K562 (cell line): ENCODE results near the gene VPS13D. TPM values are rescaled to one million over a fixed set of nuclear protein-coding genes. Genes with fewer than 3 reads are reported as not detected.

Source experiments
- ATAC-seq: fragments of 200-7000 bp; cut with Tn5 transposase; 3 replicates; pipeline ENCODE4 v1.9.1; 2020; ENCODE audit warnings: moderate library complexity
- BruUV-seq: library from RNA; stranded (reverse); fragments of 400-500 nt; replicated peaks from 2 replicates; lab custom pipeline; 2021; lab: Mats Ljungman, UMichigan
- CTCF ChIA-PET: fragments of 300-600 bp; formaldehyde crosslinking; extraction: SDS; loops from one replicate; lab custom pipeline; 2021; ENCODE audit warnings: low intra/inter-chr PET ratio; lab: Yijun Ruan, JAX
- POLR2A ChIA-PET: fragments of 300-600, 350-650 bp; sonication (Branson Sonifier 250); formaldehyde crosslinking; extraction: SDS; loops from one replicate; lab custom pipeline; 2021; ENCODE audit warnings: antibody characterized with exemption, inconsistent platforms; lab: Yijun Ruan, JAX
- DNase-seq, 4 experiments: peaks; one replicate each; pipeline versions ENCODE4 v3.0.0 to v3.0.0-alpha.2; 2011 to 2018; ENCODE audit warnings: low spot score in 3 of 4, mixed read lengths in 3 of 4; ENCODE audit errors: extremely low read depth in 1 of 4
- FAIRE-seq: peaks from 2 replicates; lab custom pipeline; 2011; peaks lifted over from hg19 to GRCh38; lab: Jason Lieb, UNC
- H2AFZ ChIP-seq: 2 replicates; pipeline ENCODE4 v1.6.0; 2011; ENCODE audit warnings: low read depth, low read length, control low read depth, inconsistent platforms
- H3K27ac ChIP-seq: fragments of 200-600 bp; 3 replicates; pipeline ENCODE4 v1.8.0; 2011; ENCODE audit warnings: low read depth, mild to moderate bottlenecking, control low read depth, inconsistent platforms, low read length, moderate library complexity, mixed read lengths; ENCODE audit errors: extremely low read depth
- H3K27me3 ChIP-seq, 2 experiments: fragments of 300-600 bp in 1 of 2; 2 replicates in 1 of 2; 3 replicates in 1 of 2; pipeline versions ENCODE4 v1.6.0 to v1.8.0; 2011; ENCODE audit warnings: inconsistent platforms in 2 of 2, low read length in 2 of 2, mild to moderate bottlenecking in 1 of 2, mixed read lengths in 1 of 2, moderate library complexity in 1 of 2; ENCODE audit not compliant: control insufficient read depth in 2 of 2, insufficient read depth in 2 of 2
- H3K36me3 ChIP-seq: fragments of 300-600 bp; 3 replicates; pipeline ENCODE4 v1.8.0; 2011; ENCODE audit warnings: mild to moderate bottlenecking, low read length, inconsistent platforms; ENCODE audit not compliant: control insufficient read depth, insufficient read depth
- H3K4me1 ChIP-seq, 2 experiments: fragments of 200-600 bp in 1 of 2; replicated peaks in 1 of 2; 2 replicates in 1 of 2; 3 replicates in 1 of 2; pipeline versions ENCODE4 v1.5.1 to v1.8.0; 2011; ENCODE audit warnings: inconsistent platforms in 2 of 2, low read length in 2 of 2, mild to moderate bottlenecking in 1 of 2, mixed read lengths in 1 of 2, moderate library complexity in 1 of 2; ENCODE audit not compliant: control insufficient read depth in 2 of 2, insufficient read depth in 2 of 2
- H3K4me2 ChIP-seq: 2 replicates; pipeline ENCODE4 v1.6.1; 2011; ENCODE audit warnings: low read length, control low read depth, inconsistent platforms, mixed read lengths; ENCODE audit not compliant: insufficient read depth
- H3K4me3 ChIP-seq: fragments of 200-600 bp; sonication (generic), shearing (Covaris generic); 2 replicates; pipeline ENCODE4 v1.5.1; 2016; ENCODE audit warnings: control low read depth, inconsistent platforms
- H3K79me2 ChIP-seq: fragments of 200-600 bp; 3 replicates; pipeline ENCODE4 v1.8.0; 2011; ENCODE audit warnings: low read length, inconsistent platforms; ENCODE audit not compliant: control insufficient read depth, insufficient read depth
- H3K9ac ChIP-seq, 2 experiments: 2 replicates each; pipeline versions ENCODE4 v1.6.0 to v1.6.1; 2011; ENCODE audit warnings: low read depth in 2 of 2, low read length in 2 of 2, control low read depth in 1 of 2, inconsistent platforms in 1 of 2, mild to moderate bottlenecking in 1 of 2, mixed read lengths in 1 of 2; ENCODE audit not compliant: insufficient read depth in 1 of 2
- H3K9me1 ChIP-seq: one replicate; pipeline ENCODE4 v1.6.0; 2011; ENCODE audit warnings: inconsistent platforms, mild to moderate bottlenecking, low read length, moderate library complexity; ENCODE audit not compliant: control insufficient read depth, insufficient read depth
- H3K9me3 ChIP-seq: replicated peaks from 2 replicates; pipeline ENCODE4 v1.5.1; 2011; ENCODE audit warnings: low read depth, low read length, inconsistent platforms; ENCODE audit not compliant: control insufficient read depth, insufficient read depth
- H4K20me1 ChIP-seq: replicated peaks from 2 replicates; pipeline ENCODE4 v1.6.1; 2011; ENCODE audit warnings: low read length, inconsistent platforms, mixed read lengths; ENCODE audit not compliant: control insufficient read depth, insufficient read depth
- BRD4 ChIP-seq: fragments of 200-600 bp; sonication (generic); IDR thresholded peaks from 2 replicates; pipeline ENCODE4 v1.6.1; 2017; ENCODE audit warnings: inconsistent platforms
- GTF2E2 ChIP-seq: fragments of 200-800 bp; sonication (Bioruptor generic); IDR thresholded peaks from 2 replicates; pipeline ENCODE4 v1.6.1; 2016; ENCODE audit warnings: missing genetic modification characterization, missing compliant biosample characterization
- HEY1 ChIP-seq: fragments of 250-450 bp; sonication (Bioruptor Pico); IDR thresholded peaks from 2 replicates; pipeline ENCODE4 v1.5.0; 2020; ENCODE audit warnings: mild to moderate bottlenecking, moderate library complexity, borderline replicate concordance
- HNRNPLL ChIP-seq: fragments of 200-400 bp; formaldehyde crosslinking; IDR thresholded peaks from 2 replicates; pipeline ENCODE4 v1.6.1; 2017; ENCODE audit warnings: low read length, low read depth, mild to moderate bottlenecking; ENCODE audit not compliant: poor library complexity, severe bottlenecking
- KDM5B ChIP-seq: fragments of 200-600 bp; sonication (generic); IDR thresholded peaks from 2 replicates; pipeline ENCODE4 v1.6.1; 2012; ENCODE audit warnings: low read depth, mild to moderate bottlenecking, moderate library complexity, low read length, control low read depth, inconsistent platforms; ENCODE audit not compliant: insufficient replicate concordance
- MCM5 ChIP-seq: fragments of 450-650 bp; IDR thresholded peaks from 2 replicates; pipeline ENCODE4 v1.6.1; 2016; ENCODE audit warnings: low read depth
- MYNN ChIP-seq, 2 experiments: sonication (generic); formaldehyde crosslinking in 1 of 2; IDR thresholded peaks; 2 replicates each; pipeline versions ENCODE4 v1.5.0 to v1.6.1; 2016 to 2020; ENCODE audit warnings: antibody characterized with exemption in 1 of 2, missing genetic modification reagents in 1 of 2
- NELFE ChIP-seq: IDR thresholded peaks from 2 replicates; pipeline ENCODE4 v1.6.1; 2011; ENCODE audit warnings: mild to moderate bottlenecking; ENCODE audit not compliant: insufficient read depth, insufficient read length
- NFIX ChIP-seq: fragments of 250-450 bp; sonication (Bioruptor Pico); IDR thresholded peaks from 2 replicates; pipeline ENCODE4 v1.4.0; 2020; ENCODE audit warnings: low read depth, mild to moderate bottlenecking, moderate library complexity
- NRF1 ChIP-seq, 2 experiments: fragments of 450-650 bp; IDR thresholded peaks in 1 of 2; conservative IDR thresholded peaks in 1 of 2; 2 replicates each; pipeline ENCODE4 v1.6.1; 2014; ENCODE audit warnings: mild to moderate bottlenecking in 2 of 2
- PHB2 ChIP-seq: fragments of 450-650 bp; IDR thresholded peaks from 2 replicates; pipeline ENCODE4 v1.6.1; 2017; ENCODE audit warnings: low read depth
- RFX7 ChIP-seq: fragments of 250-450 bp; sonication (Bioruptor Pico); IDR thresholded peaks from 2 replicates; pipeline ENCODE4 v1.5.1; 2021; ENCODE audit warnings: mild to moderate bottlenecking
- SREBF2 ChIP-seq: sonication (generic); formaldehyde crosslinking; IDR thresholded peaks from 2 replicates; pipeline ENCODE4 v1.4.0; 2020; ENCODE audit warnings: mild to moderate bottlenecking, missing genetic modification reagents
- TAL1 ChIP-seq: fragments of 450-650 bp; IDR thresholded peaks from 2 replicates; pipeline ENCODE4 v1.6.1; 2016; ENCODE audit warnings: mild to moderate bottlenecking
- TBL1XR1 ChIP-seq, 2 experiments: IDR thresholded peaks; 2 replicates each; pipeline ENCODE4 v1.6.1; 2012; ENCODE audit warnings: improper control_type of control experiment in 2 of 2, low read length in 2 of 2, mild to moderate bottlenecking in 1 of 2
- ZKSCAN3 ChIP-seq: fragments of 250-450 bp; sonication (Bioruptor Pico); IDR thresholded peaks from 2 replicates; pipeline ENCODE4 v1.4.0; 2020
- ZNF174 ChIP-seq: fragments of 250-450 bp; sonication (Bioruptor Pico); IDR thresholded peaks from 2 replicates; pipeline ENCODE4 v1.4.0; 2020; ENCODE audit warnings: mild to moderate bottlenecking
- ZNF347 ChIP-seq: fragments of 450-650 bp; formaldehyde crosslinking; IDR thresholded peaks from 2 replicates; pipeline ENCODE4 v1.4.0; 2020; ENCODE audit warnings: low read depth, mild to moderate bottlenecking, moderate library complexity
- ZNF436 ChIP-seq: fragments of 250-450, 450-650 bp; sonication (Bioruptor Pico); formaldehyde crosslinking; IDR thresholded peaks from 2 replicates; pipeline ENCODE4 v1.7.0; 2020; ENCODE audit warnings: mild to moderate bottlenecking
- ZNF445 ChIP-seq: fragments of 250-450 bp; sonication (Bioruptor Pico); IDR thresholded peaks from 2 replicates; pipeline ENCODE4 v1.4.0; 2020; ENCODE audit warnings: low read depth, mild to moderate bottlenecking, moderate library complexity
- ZNF695 ChIP-seq: fragments of 450-650 bp; formaldehyde crosslinking; IDR thresholded peaks from 2 replicates; pipeline ENCODE4 v1.4.0; 2020; ENCODE audit warnings: mild to moderate bottlenecking, moderate library complexity
- WGBS: fragments of 100-300 bp; shearing (Covaris generic); methylation state at CpG from one replicate; pipeline ENCODE4 v1.1.6; 2016; ENCODE audit warnings: low coverage, mixed read lengths; ENCODE audit not compliant: insufficient coverage; ENCODE audit errors: missing lambda C conversion rate; 5-methylcytosine and 5-hydroxymethylcytosine counted together
- in situ Hi-C: fragments of 300-500 bp; cut with MboI; formaldehyde crosslinking; loops from 4 replicates; pipeline ENCODE4 v1.15.0; 2018; ENCODE audit warnings: inconsistent platforms, mixed read lengths
- intact Hi-C: fragments of 100-400 bp; cut with micrococcal nuclease; formaldehyde crosslinking; loops from 2 replicates; pipeline ENCODE4 v1.14.2; 2022
- polyA plus RNA-seq, 8 experiments: library from polyadenylated mRNA; depleted of rRNA in 4 of 8; stranded (reverse) in 5 of 8; unstranded in 3 of 8; fragments of >200 nt; fragmentation: Nextera tagmentation in 2 of 8; fragmentation: Illumina TruSeq in 1 of 8; extraction: Ambion mirVana in 2 of 8; extraction: Trizol in 1 of 8; gene quantifications; 2 replicates each; pipeline versions ENCODE4 v1.2.1 to v1.2.3, GENCODE V29; 2011 to 2014; ENCODE audit warnings: inconsistent platforms in 1 of 8, missing spikeins in 1 of 8
- total RNA-seq, 7 experiments: library from RNA; depleted of rRNA in 6 of 7; stranded (reverse); fragments of >200 nt in 6 of 7; fragmentation: Illumina TruSeq in 2 of 7; extraction: Trizol in 2 of 7; gene quantifications; 2 replicates each; pipeline versions ENCODE4 v1.2.1 to v1.2.3, GENCODE V29; 2011 to 2021; ENCODE audit warnings: low replicate concordance in 1 of 7
- TF ChIP-seq, protein P1 (sequence below): fragments of 450-650 bp; formaldehyde crosslinking; IDR thresholded peaks from 2 replicates; pipeline ENCODE4 v1.4.0; 2020; ENCODE audit warnings: mild to moderate bottlenecking, moderate library complexity
- TF ChIP-seq, protein P2 (sequence below): IDR thresholded peaks from 2 replicates; pipeline ENCODE4 v1.6.1; 2012; ENCODE audit warnings: low read depth, low read length, improper control_type of control experiment, borderline replicate concordance

Gene VPS13D
- total and polyA plus RNA-seq, 9 of the 15 experiments (the other 6 are each of a cell fraction or from before 2014, with no cell fraction given) = 6.1 to 51.5 (median 38.5) TPM

DNA sequence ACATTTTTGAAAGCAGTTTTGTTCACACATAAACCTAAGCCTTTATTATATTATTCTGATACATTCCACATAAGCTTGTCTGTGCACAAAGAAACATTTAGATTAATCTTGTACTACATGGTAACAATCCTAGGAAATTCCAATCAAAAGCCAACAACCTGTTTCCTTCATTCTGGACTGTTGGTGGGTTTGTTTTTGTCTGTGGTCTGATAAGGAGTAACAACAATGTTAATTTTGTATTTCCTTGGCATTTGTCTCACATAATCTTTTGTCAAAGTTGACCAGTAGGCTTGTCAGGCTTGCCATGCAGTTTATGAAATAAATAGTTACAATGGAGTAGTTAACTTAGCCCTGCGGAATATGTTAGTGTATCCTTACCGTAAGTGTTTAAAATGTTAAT, 204.9 kb downstream of the VPS13D start:
- Histone ChIP-seq H3K9ac (peak overlapping the region in 1 of 2 experiments; percentile 59; a peak in 2 of 4 replicates), H3K4me3 (no peak overlapping the region), H3K27me3 (no peaks in the 10 kb centered on the region), H3K27ac (peak overlapping the region; percentile 70), H3K4me2 (peak overlapping the region; percentile 70), H3K9me3 (peaks cover 10% of the 10 kb centered on the region), H3K9me1 (no peaks in the 10 kb centered on the region), H3K36me3 (peaks cover 59% of the 10 kb centered on the region), H4K20me1 (no peaks in the 10 kb centered on the region), H2AFZ (no peak overlapping the region), H3K4me1 (peaks cover 31 to 74% of the 10 kb centered on the region in 2 experiments), H3K79me2 (peaks cover 32% of the 10 kb centered on the region)
- ATAC-seq (no peak), FAIRE-seq (no peak), DNase-seq (peak in 2 of 4 experiments; percentile 27 to 28)
- CTCF ChIA-PET = no interaction called here
- in situ Hi-C loops = no loop called here
- no TSS peak for BruUV-seq
- WGBS = 88% methylated on average over 2 of the region's 2 CpGs
- POLR2A ChIA-PET = interaction anchor here (1.0 to 1.9 kb wide), 5 partner anchors 12 to 41 kb away, joined by 3 to 14 read pairs (median 4); no protein-coding TSS in a partner anchor
- intact Hi-C loops = no loop called here
- no peak for TF ChIP-seq ZKSCAN3 (CRISPR knock-in tag)
- no peak for TF ChIP-seq KDM5B
- TF ChIP-seq NRF1 (conservative IDR thresholded peaks at IDR 0.05 in 1 of 2, IDR thresholded peaks at IDR 0.05 in 1 of 2) = no peak
- no peak for TF ChIP-seq ZNF174 (CRISPR knock-in tag)
- no peak for TF ChIP-seq NFIX (CRISPR knock-in tag)
- no peak for TF ChIP-seq HEY1 (CRISPR knock-in tag)
- no peak for TF ChIP-seq ZNF347 (CRISPR knock-in tag)
- TF ChIP-seq, protein P1, sequence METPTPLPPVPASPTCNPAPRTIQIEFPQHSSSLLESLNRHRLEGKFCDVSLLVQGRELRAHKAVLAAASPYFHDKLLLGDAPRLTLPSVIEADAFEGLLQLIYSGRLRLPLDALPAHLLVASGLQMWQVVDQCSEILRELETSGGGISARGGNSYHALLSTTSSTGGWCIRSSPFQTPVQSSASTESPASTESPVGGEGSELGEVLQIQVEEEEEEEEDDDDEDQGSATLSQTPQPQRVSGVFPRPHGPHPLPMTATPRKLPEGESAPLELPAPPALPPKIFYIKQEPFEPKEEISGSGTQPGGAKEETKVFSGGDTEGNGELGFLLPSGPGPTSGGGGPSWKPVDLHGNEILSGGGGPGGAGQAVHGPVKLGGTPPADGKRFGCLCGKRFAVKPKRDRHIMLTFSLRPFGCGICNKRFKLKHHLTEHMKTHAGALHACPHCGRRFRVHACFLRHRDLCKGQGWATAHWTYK (CRISPR knock-in tag) = no peak
- no peak for TF ChIP-seq TAL1
- no peak for TF ChIP-seq ZNF695 (CRISPR knock-in tag)
- TF ChIP-seq ZNF445 (CRISPR knock-in tag) = no peak
- TF ChIP-seq TBL1XR1 (IDR thresholded peaks at IDR 0.05; ENCODE audit: low read length in 2 of 2) = 0 out of 4 replicates have a peak, but pooled peaks of 1 of the 2 experiments have one; percentile 11
- no peak for TF ChIP-seq HNRNPLL
- no peak for TF ChIP-seq NELFE
- no peak for TF ChIP-seq PHB2
- TF ChIP-seq, protein P2, sequence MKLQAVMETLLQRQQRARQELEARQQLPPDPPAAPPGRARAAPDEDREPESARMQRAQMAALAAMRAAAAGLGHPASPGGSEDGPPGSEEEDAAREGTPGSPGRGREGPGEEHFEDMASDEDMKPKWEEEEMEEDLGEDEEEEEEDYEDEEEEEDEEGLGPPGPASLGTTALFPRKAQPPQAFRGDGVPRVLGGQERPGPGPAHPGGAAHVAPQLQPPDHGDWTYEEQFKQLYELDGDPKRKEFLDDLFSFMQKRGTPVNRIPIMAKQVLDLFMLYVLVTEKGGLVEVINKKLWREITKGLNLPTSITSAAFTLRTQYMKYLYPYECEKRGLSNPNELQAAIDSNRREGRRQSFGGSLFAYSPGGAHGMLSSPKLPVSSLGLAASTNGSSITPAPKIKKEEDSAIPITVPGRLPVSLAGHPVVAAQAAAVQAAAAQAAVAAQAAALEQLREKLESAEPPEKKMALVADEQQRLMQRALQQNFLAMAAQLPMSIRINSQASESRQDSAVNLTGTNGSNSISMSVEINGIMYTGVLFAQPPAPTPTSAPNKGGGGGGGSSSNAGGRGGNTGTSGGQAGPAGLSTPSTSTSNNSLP = no peak
- TF ChIP-seq MYNN (IDR thresholded peaks at IDR 0.05) = no peak
- TF ChIP-seq MYNN (CRISPR knock-in tag; IDR thresholded peaks at IDR 0.05) = no peak
- peak; percentile 48; the same call in 1 of the 2 replicates for TF ChIP-seq GTF2E2 (tag)
- no peak for TF ChIP-seq SREBF2 (CRISPR knock-in tag)
- TF ChIP-seq BRD4 = 0 out of 2 replicates have a peak, but pooled peaks have one; percentile 7
- TF ChIP-seq RFX7 (CRISPR knock-in tag) = no peak
- TF ChIP-seq ZNF436 = no peak
- TF ChIP-seq MCM5 = no peak
